Mesenchymal stem cell (in vitro differentiated cells and primary cell): ENCODE measurements around the gene C1RL.

Experiments
- DNase-seq: peaks from one replicate; pipeline ENCODE4 v3.0.0-alpha.2; 2013
- H2AFZ ChIP-seq: one replicate; pipeline ENCODE4 v1.6.1; 2013; ENCODE audit warnings: low read depth, mild to moderate bottlenecking, control low read depth, inconsistent platforms, low read length, moderate library complexity
- H2AK5ac ChIP-seq: 2 replicates; pipeline ENCODE4 v1.6.1; 2013; ENCODE audit warnings: low read length, moderate library complexity, mild to moderate bottlenecking, inconsistent platforms; ENCODE audit not compliant: severe bottlenecking
- H2BK120ac ChIP-seq: one replicate; pipeline ENCODE4 v1.6.1; 2013; ENCODE audit warnings: low read depth, mild to moderate bottlenecking, inconsistent platforms, low read length, moderate library complexity
- H2BK12ac ChIP-seq, 2 experiments: one replicate each; pipeline ENCODE4 v1.6.1; 2013; ENCODE audit warnings: inconsistent platforms in 2 of 2, low read length in 2 of 2, mild to moderate bottlenecking in 2 of 2, moderate library complexity in 2 of 2, control low read depth in 1 of 2
- H2BK15ac ChIP-seq: one replicate; pipeline ENCODE4 v1.6.1; 2013; ENCODE audit warnings: mild to moderate bottlenecking, low read depth, inconsistent platforms; ENCODE audit not compliant: poor library complexity, severe bottlenecking
- H2BK5ac ChIP-seq: 2 replicates; pipeline ENCODE4 v1.6.1; 2013; ENCODE audit warnings: low read depth, mild to moderate bottlenecking, low read length, control low read depth, inconsistent platforms; ENCODE audit not compliant: poor library complexity, severe bottlenecking
- H3K14ac ChIP-seq, 2 experiments: one replicate each; pipeline ENCODE4 v1.6.1; 2013; ENCODE audit warnings: inconsistent platforms in 2 of 2, low read length in 2 of 2, control low read depth in 1 of 2, mild to moderate bottlenecking in 1 of 2, moderate library complexity in 1 of 2
- H3K18ac ChIP-seq, 2 experiments: one replicate each; pipeline ENCODE4 v1.6.1; 2013; ENCODE audit warnings: inconsistent platforms in 2 of 2, low read length in 2 of 2, control low read depth in 1 of 2, low read depth in 1 of 2, mild to moderate bottlenecking in 1 of 2
- H3K23ac ChIP-seq, 2 experiments: one replicate each; pipeline ENCODE4 v1.6.1; 2013; ENCODE audit warnings: inconsistent platforms in 2 of 2, low read length in 2 of 2, mild to moderate bottlenecking in 2 of 2, moderate library complexity in 2 of 2, control low read depth in 1 of 2
- H3K27ac ChIP-seq: 2 replicates; pipeline ENCODE4 v1.5.1; 2013; ENCODE audit warnings: mild to moderate bottlenecking, moderate library complexity, low read length, control low read depth, inconsistent platforms; ENCODE audit not compliant: poor library complexity, severe bottlenecking
- H3K27me3 ChIP-seq, 2 experiments: 2 replicates each; pipeline versions ENCODE4 v1.6.1 to v1.7.0; 2013; ENCODE audit warnings: low read length in 2 of 2, mild to moderate bottlenecking in 2 of 2, moderate library complexity in 2 of 2, control low read depth in 1 of 2, inconsistent platforms in 1 of 2; ENCODE audit not compliant: control insufficient read depth in 1 of 2, insufficient read depth in 1 of 2
- H3K36me3 ChIP-seq, 2 experiments: 2 replicates each; pipeline versions ENCODE4 v1.6.1 to v1.7.0; 2013; ENCODE audit warnings: low read length in 2 of 2, control low read depth in 1 of 2, inconsistent platforms in 1 of 2, low read depth in 1 of 2, mild to moderate bottlenecking in 1 of 2; ENCODE audit not compliant: insufficient read depth in 2 of 2, control insufficient read depth in 1 of 2
- H3K4ac ChIP-seq, 2 experiments: one replicate each; pipeline ENCODE4 v1.6.1; 2013; ENCODE audit warnings: inconsistent platforms in 2 of 2, low read length in 2 of 2, mild to moderate bottlenecking in 2 of 2, moderate library complexity in 2 of 2, control low read depth in 1 of 2, low read depth in 1 of 2
- H3K4me1 ChIP-seq: 2 replicates; pipeline ENCODE4 v1.6.1; 2013; ENCODE audit warnings: low read depth, low read length, control low read depth; ENCODE audit not compliant: control insufficient read depth, insufficient read depth
- H3K4me2 ChIP-seq: 2 replicates; pipeline ENCODE4 v1.6.1; 2013; ENCODE audit warnings: low read length, mild to moderate bottlenecking, inconsistent platforms; ENCODE audit not compliant: poor library complexity, severe bottlenecking
- H3K4me3 ChIP-seq, 2 experiments: 2 replicates each; pipeline versions ENCODE4 v1.5.1 to v1.7.0; 2013; ENCODE audit warnings: low read length in 2 of 2, mild to moderate bottlenecking in 2 of 2, control low read depth in 1 of 2, low read depth in 1 of 2; ENCODE audit not compliant: insufficient read depth in 1 of 2
- H3K79me1 ChIP-seq: replicated peaks from 2 replicates; pipeline ENCODE4 v1.6.1; 2013; ENCODE audit warnings: mild to moderate bottlenecking, control low read depth, low read length, inconsistent platforms; ENCODE audit not compliant: poor library complexity, severe bottlenecking
- H3K9ac ChIP-seq: 2 replicates; pipeline ENCODE4 v1.7.0; 2013; ENCODE audit warnings: mild to moderate bottlenecking, low read length, moderate library complexity
- H3K9me3 ChIP-seq: 2 replicates; pipeline ENCODE4 v1.7.0; 2013; ENCODE audit warnings: mild to moderate bottlenecking, low read length; ENCODE audit not compliant: control insufficient read depth
- H4K8ac ChIP-seq: one replicate; pipeline ENCODE4 v1.6.1; 2013; ENCODE audit warnings: inconsistent platforms, mild to moderate bottlenecking, low read length, moderate library complexity
- H4K91ac ChIP-seq: one replicate; pipeline ENCODE4 v1.6.1; 2013; ENCODE audit warnings: mild to moderate bottlenecking, low read length, inconsistent platforms
- WGBS: methylation state at CpG from one replicate; pipeline ENCODE4 v1.1.7; 2013; ENCODE audit warnings: mixed read lengths; 5-methylcytosine and 5-hydroxymethylcytosine counted together

C1RL gene

DNA sequence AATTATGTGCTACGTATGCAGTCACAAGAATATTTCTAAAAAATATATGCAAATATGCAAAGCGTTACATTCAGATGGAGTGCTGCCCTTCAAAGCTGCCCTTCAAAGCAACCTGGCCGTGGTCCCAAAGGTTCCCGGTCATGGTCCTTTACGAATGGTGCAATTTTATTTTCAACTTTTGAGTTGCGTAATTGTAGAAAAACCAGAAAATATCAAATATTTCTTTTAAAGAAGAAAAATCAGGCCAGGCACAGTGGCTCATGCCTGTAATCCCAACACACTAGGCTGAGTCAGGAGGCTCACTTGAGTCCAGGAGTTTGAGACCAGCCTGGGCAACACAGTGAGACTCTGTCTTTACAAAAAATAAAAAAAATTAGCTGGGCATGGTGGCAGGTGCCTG lies 42.5 kb upstream of the C1RL start:
- Histone ChIP-seq H3K36me3 (peaks cover 52 to 63% of the 10 kb centered on the region in 2 experiments), H3K4me1 (peaks cover 3% of the 10 kb centered on the region), H3K18ac (no peak overlapping the region), H2BK120ac (no peak overlapping the region), H3K9ac (no peak overlapping the region), H2AFZ (no peak overlapping the region), H3K4ac (no peak overlapping the region), H3K79me1 (no peaks in the 10 kb centered on the region), H2BK12ac (no peak overlapping the region), H2BK15ac (no peak overlapping the region), H2BK5ac (no peak overlapping the region), H3K4me3 (no peak overlapping the region), H3K27me3 (no peaks in the 10 kb centered on the region), H3K4me2 (no peak overlapping the region), H2AK5ac (no peak overlapping the region), H3K23ac (no peak overlapping the region), H3K9me3 (no peaks in the 10 kb centered on the region), H4K91ac (no peak overlapping the region), H3K14ac (no peak overlapping the region), H4K8ac (no peak overlapping the region), H3K27ac (no peak overlapping the region)
- WGBS = 94% methylated on average over 6 of the region's 6 CpGs
- DNase-seq = no peak

- 91% methylated on average over 6 of the region's 6 CpGs for WGBS
- Histone ChIP-seq H3K27me3 (no peaks in the 10 kb centered on the region), H3K18ac (no peak overlapping the region), H2AK5ac (no peak overlapping the region), H3K4me2 (no peak overlapping the region), H3K36me3 (peaks cover 49 to 67% of the 10 kb centered on the region in 2 experiments), H3K4ac (no peak overlapping the region), H2BK120ac (no peak overlapping the region), H2BK15ac (no peak overlapping the region), H3K79me1 (no peaks in the 10 kb centered on the region), H3K4me3 (no peak overlapping the region), H3K14ac (no peak overlapping the region), H3K4me1 (peaks cover 3% of the 10 kb centered on the region), H3K23ac (no peak overlapping the region), H4K91ac (no peak overlapping the region), H2AFZ (no peak overlapping the region), H3K9me3 (no peaks in the 10 kb centered on the region), H4K8ac (no peak overlapping the region), H3K27ac (no peak overlapping the region), H2BK5ac (no peak overlapping the region), H2BK12ac (no peak overlapping the region), H3K9ac (no peak overlapping the region)
- no peak for DNase-seq
These were observed 41.8 kb upstream of the C1RL start for GRCh38 chr12:7150841-7151240.

DNA sequence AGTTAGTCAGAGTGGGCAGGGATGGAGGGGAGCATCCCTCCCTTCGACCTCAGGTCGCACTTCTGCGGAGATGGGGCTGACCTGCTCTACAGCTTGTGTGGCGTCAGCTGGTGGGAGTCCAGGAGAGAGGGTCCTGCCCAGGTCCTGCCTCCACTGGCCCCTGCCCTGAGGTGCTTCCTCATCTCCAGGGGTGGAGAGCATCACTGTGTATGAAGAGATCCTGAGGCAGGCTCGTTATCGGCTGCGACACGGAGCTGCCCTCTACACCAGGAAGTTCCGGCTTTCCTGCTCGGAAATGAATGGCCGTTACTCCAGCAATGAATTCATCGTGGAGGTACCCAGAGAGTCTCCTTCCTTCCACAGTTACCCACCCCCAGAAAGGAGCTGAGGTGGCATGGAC lies 41.3 kb upstream of the C1RL start:
- 92% methylated on average over 10 of the region's 12 CpGs for WGBS
- Histone ChIP-seq H3K14ac (no peak overlapping the region), H2AFZ (no peak overlapping the region)

DNA sequence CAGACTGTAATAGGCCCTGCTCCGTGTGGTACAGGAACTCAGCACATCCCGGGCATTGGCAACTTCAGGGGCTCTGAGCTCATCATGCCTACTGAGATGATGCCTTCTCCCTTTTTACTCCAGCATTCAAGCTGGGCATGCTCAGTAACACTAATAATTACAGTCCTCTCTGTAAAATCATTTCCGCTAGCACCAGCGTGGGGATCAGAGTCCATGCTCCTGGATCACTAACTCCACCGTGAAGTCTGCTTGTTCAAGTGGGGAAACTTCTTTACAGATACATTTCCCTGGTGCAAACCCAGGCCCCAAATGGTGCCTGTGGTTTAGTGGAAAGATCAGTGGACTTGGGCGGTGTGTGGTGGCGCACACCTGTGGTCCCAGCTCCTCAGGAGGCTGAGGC lies 37.9 kb upstream of the C1RL start:
- Histone ChIP-seq H3K79me1 (no peaks in the 10 kb centered on the region), H2BK12ac (no peak overlapping the region), H3K9ac (no peak overlapping the region), H3K4ac (no peak overlapping the region), H3K4me2 (no peak overlapping the region), H4K91ac (no peak overlapping the region), H2AK5ac (no peak overlapping the region), H2BK15ac (no peak overlapping the region), H3K23ac (no peak overlapping the region), H3K27ac (no peak overlapping the region), H3K18ac (no peak overlapping the region), H2BK5ac (no peak overlapping the region), H2AFZ (no peak overlapping the region), H3K4me3 (no peak overlapping the region), H3K36me3 (peaks cover 53 to 61% of the 10 kb centered on the region in 2 experiments), H3K14ac (no peak overlapping the region), H4K8ac (no peak overlapping the region), H2BK120ac (no peak overlapping the region), H3K4me1 (peaks cover 3% of the 10 kb centered on the region), H3K9me3 (no peaks in the 10 kb centered on the region), H3K27me3 (no peaks in the 10 kb centered on the region)
- WGBS = 97% methylated on average over 7 of the region's 7 CpGs
- no peak for DNase-seq

More for the DNA sequence above, 41.3 kb upstream of the C1RL start:
- no peaks in the 10 kb centered on the region for H3K79me1 ChIP-seq
- H3K9me3 ChIP-seq = no peaks in the 10 kb centered on the region
- H3K18ac ChIP-seq = no peak overlapping the region
- no peak overlapping the region for H4K8ac ChIP-seq
- no peak overlapping the region for H2BK15ac ChIP-seq
- no peak overlapping the region for H3K23ac ChIP-seq
- H2BK12ac ChIP-seq = no peak overlapping the region
- H3K4me3 ChIP-seq = no peak overlapping the region
- H3K27me3 ChIP-seq = no peaks in the 10 kb centered on the region
- H2BK5ac ChIP-seq = no peak overlapping the region
- H3K4ac ChIP-seq = no peak overlapping the region
- DNase-seq = no peak
- H3K4me2 ChIP-seq = no peak overlapping the region
- H2AK5ac ChIP-seq = no peak overlapping the region
- H3K9ac ChIP-seq = no peak overlapping the region
- H3K4me1 ChIP-seq = peaks cover 2% of the 10 kb centered on the region
- H2BK120ac ChIP-seq = no peak overlapping the region
- no peak overlapping the region for H3K27ac ChIP-seq
- peaks cover 44 to 67% of the 10 kb centered on the region in 2 experiments for H3K36me3 ChIP-seq
- no peak overlapping the region for H4K91ac ChIP-seq
